Left ventricle myocardium inferior (tissue), 1 donor: ENCODE results near the gene CNTLN. TPM values are rescaled to one million over a fixed set of nuclear protein-coding genes. Genes with fewer than 3 reads are reported as not detected.

Source experiments
- DNase-seq: peaks from one replicate; pipeline ENCODE4 v3.0.0-alpha.2; 2020
- H3K27ac ChIP-seq: fragments of 200-600 bp; replicated peaks from 2 replicates; pipeline ENCODE4 v1.8.0; 2021
- H3K27me3 ChIP-seq: fragments of 200-600 bp; 2 replicates; pipeline ENCODE4 v1.8.0; 2021; ENCODE audit warnings: low read depth
- H3K36me3 ChIP-seq: fragments of 200-600 bp; 2 replicates; pipeline ENCODE4 v1.8.0; 2021
- H3K4me1 ChIP-seq: fragments of 200-600 bp; 2 replicates; pipeline ENCODE4 v1.8.0; 2021
- H3K4me3 ChIP-seq: fragments of 200-600 bp; 2 replicates; pipeline ENCODE4 v1.8.0; 2021; ENCODE audit warnings: mild to moderate bottlenecking, moderate library complexity
- H3K9me3 ChIP-seq: fragments of 200-600 bp; replicated peaks from 2 replicates; pipeline ENCODE4 v1.8.0; 2021
- CTCF ChIP-seq: fragments of 200-600 bp; IDR thresholded peaks from 2 replicates; pipeline ENCODE4 v1.8.0; 2021; ENCODE audit warnings: antibody characterized with exemption, mild to moderate bottlenecking, borderline replicate concordance
- intact Hi-C: fragments of 100-400 bp; cut with micrococcal nuclease; formaldehyde crosslinking; loops from one replicate; pipeline ENCODE4 v1.11.0; 2022
- total RNA-seq: library from RNA; stranded (reverse); fragmentation: NEBNext Ultra II Directional; extraction: Animal tissue kit (Norgen Biotek cat#: 25700); gene quantifications from one replicate; pipeline ENCODE4 v1.2.1, GENCODE V29; 2021
- donor health status: DM: no; HTN: yes; CAD: no; lungs with severe emphysema.

CNTLN gene
- total RNA-seq, 1 donor from 2014 or later = 3.5 TPM

- no peaks in the 10 kb centered on the region for H3K27me3 ChIP-seq
- no peak overlapping the region for H3K27ac ChIP-seq
- intact Hi-C loops = no loop called here
- H3K4me1 ChIP-seq = no peaks in the 10 kb centered on the region
- no peak overlapping the region for H3K4me3 ChIP-seq
- peaks cover 4% of the 10 kb centered on the region for H3K36me3 ChIP-seq
- no peak for DNase-seq
- no peaks in the 10 kb centered on the region for H3K9me3 ChIP-seq
- TF ChIP-seq CTCF = no peak
Measured at GRCh38 chr9:17422994-17423680, 288.3 kb downstream of the CNTLN start.

- no peak for TF ChIP-seq CTCF
- H3K27ac ChIP-seq = no peak overlapping the region
- no peak for DNase-seq
- H3K4me1 ChIP-seq = no peaks in the 10 kb centered on the region
- peaks cover 4% of the 10 kb centered on the region for H3K36me3 ChIP-seq
- no peaks in the 10 kb centered on the region for H3K27me3 ChIP-seq
- no peaks in the 10 kb centered on the region for H3K9me3 ChIP-seq
- H3K4me3 ChIP-seq = no peak overlapping the region
- intact Hi-C loops = no loop called here
Measured at GRCh38 chr9:17423681-17424011, 288.8 kb downstream of the CNTLN start.

GRCh38 chr9:17425384-17425783 is 290.5 kb downstream of the CNTLN start:
- Histone ChIP-seq H3K27me3 (no peaks in the 10 kb centered on the region), H3K4me1 (no peaks in the 10 kb centered on the region), H3K9me3 (no peaks in the 10 kb centered on the region), H3K36me3 (peaks cover 6% of the 10 kb centered on the region), H3K4me3 (no peak overlapping the region), H3K27ac (no peak overlapping the region)
- intact Hi-C loops = no loop called here
- DNase-seq = no peak
- no peak for TF ChIP-seq CTCF

- intact Hi-C loops = no loop called here
- Histone ChIP-seq H3K4me1 (no peaks in the 10 kb centered on the region), H3K36me3 (peaks cover 43% of the 10 kb centered on the region), H3K4me3 (no peak overlapping the region), H3K27ac (no peak overlapping the region), H3K27me3 (no peaks in the 10 kb centered on the region), H3K9me3 (peaks cover 29% of the 10 kb centered on the region)
- no peak for TF ChIP-seq CTCF
- no peak for DNase-seq
Measured at GRCh38 chr9:17433526-17433925, 298.7 kb downstream of the CNTLN start.

GRCh38 chr9:17436854-17437253 is 302.0 kb downstream of the CNTLN start:
- intact Hi-C loops = no loop called here

More at GRCh38 chr9:17436854-17437253, 302.0 kb downstream of the CNTLN start:
- no peak for DNase-seq
- TF ChIP-seq CTCF = no peak
- H3K36me3 ChIP-seq = peaks cover 44% of the 10 kb centered on the region
- H3K27ac ChIP-seq = no peak overlapping the region
- H3K4me3 ChIP-seq = no peak overlapping the region
- no peaks in the 10 kb centered on the region for H3K4me1 ChIP-seq
- H3K9me3 ChIP-seq = peaks cover 41% of the 10 kb centered on the region
- H3K27me3 ChIP-seq = no peaks in the 10 kb centered on the region
